ENCODE results near the gene NCCRP1.

The NCCRP1 gene

DNA sequence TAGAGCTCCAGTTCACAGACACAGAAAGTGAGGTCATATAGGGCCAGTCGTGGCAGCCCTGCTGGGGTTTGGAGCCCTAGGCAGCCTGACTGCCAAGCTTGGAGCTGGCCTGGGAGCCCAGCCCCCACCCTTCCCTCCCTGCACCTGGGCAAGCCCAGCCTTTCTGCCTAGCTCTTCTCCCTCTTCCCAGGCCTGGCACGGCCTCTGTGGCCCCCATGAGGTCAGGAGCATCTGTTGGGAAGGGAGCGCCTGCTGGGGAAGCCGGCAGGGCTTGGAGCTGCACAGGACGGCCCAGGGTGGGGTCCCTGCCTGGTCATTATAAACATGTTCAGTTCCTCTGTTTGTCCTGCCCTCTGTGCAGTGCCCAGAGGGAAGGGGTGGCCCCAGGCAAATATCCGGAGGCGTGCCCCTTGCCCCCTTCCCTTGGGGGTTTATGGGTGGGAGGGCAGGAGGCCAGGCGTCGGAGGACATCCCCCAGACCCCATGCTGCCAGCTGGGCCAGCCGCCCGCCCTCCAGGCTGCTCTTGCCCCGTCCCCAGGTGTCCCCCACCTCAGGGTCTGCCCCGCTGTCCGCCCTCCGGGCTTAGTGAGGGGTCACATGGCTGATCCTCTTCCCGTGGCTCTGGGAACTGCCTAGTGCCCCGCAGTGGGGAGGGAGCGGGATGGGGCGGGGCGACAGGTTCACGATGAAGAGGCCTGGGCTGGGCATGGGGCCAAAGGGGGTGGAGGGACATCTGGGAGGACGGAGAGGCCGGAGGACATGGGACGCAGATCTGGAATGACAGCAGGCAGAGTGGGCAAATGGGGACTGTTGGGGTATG is 30.0 kb upstream of the NCCRP1 start:
- no peak for FAIRE-seq

DNA sequence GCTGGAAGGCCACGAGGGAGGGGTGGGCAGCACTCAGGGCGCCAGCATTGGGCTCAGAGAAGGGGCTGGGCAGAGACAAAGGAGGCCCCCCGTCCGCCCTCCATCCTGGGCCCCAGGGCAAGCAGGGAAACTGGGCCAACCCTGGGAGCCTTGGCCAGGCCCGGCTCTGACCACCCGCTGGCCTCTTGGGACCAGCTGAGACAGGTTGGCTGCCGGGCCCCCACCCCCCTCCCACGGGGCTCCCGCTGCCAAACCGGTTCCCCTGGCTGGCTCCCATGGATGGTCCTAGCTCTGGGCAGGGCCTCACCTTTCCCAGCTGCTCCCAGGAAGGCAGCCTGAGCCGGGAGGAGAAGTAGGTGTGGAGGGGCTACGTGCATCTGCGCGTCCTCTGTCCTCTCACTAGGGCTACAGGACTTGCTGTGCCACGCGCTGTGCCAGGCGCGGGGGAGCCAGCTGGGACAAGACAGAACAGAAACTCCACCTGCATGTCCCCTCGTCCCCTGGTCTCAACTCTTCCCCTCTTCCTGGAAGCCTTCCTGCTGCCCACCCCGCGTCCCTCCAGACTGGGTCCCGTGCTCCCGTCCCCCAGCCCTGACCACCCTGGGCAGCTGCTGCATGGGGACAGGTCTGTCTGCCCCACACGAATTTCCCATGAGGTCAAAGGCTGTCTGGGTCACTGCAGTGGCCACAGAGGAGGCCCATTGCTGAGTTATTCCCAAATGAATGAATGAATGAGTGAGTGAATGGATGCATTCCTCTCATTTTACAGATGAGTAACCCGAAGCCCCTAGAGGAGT is 29.1 kb upstream of the NCCRP1 start:
- FAIRE-seq, result no peak

DNA sequence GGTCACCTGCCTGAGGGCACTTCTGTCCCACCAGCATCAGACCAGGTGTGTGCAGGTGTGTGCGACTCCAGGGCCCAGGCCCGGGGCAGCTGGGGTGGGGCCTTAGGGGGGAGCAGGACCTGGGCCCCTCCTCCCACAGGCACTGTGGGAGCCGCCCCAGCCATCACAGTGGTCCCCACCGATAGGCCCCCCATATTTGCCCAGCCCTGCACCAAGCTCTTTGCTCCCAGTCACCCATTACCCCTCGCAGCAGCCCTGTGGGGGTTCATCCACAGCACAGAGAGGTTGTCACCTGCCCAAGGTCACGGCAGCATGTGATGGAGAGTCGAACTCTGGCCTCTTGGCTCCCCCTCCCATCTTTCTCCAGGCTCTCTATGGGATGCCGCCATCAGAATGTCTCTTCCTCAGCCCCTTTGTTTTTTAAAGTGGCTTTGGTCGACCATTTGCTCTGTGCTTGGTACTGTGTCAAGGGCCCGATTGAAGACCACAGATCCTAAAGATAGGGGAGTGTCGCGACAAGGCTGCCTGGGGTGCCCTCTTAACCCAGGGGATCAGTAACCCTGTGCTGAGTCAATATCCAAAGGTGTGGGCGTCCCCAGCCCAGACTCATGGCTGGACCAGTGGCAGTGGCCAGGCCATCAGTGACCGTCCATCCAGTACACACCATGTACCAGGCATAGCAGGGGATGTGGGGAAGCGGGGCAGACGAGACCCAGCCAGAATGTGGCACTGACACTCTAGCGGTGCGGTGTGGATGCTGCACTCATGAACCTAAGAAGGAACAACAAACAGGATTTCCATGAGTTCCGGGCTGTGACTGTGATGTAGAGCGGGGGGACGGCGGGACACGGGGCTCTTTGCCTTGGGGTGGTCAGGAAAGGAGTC is 28.3 kb upstream of the NCCRP1 start:
- FAIRE-seq, result no peak

DNA sequence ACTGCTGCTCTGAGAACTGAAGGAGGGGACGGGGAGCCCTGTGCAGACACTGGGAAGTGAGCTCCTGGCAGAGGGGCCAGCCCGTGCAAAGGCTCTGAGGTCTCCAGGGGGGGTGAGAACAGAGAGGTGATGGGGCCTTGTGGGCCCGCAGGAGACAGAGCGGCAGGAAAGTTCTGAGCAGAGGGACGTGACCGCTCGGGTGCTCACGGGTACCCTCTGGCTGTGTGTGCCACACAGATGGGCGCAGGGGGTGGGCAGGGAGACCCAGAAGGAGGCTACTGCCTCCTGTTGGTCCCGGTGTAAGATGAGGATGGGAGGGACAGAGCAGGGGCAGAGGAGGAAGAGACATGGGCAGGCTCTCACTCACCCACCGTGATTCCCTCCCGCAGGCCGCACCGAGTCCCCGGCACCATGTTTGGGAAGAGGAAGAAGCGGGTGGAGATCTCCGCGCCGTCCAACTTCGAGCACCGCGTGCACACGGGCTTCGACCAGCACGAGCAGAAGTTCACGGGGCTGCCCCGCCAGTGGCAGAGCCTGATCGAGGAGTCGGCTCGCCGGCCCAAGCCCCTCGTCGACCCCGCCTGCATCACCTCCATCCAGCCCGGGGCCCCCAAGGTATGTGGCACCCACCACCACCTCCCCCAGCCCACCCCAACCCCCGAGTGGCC is 27.5 kb upstream of the NCCRP1 start:
- no peak for FAIRE-seq

DNA sequence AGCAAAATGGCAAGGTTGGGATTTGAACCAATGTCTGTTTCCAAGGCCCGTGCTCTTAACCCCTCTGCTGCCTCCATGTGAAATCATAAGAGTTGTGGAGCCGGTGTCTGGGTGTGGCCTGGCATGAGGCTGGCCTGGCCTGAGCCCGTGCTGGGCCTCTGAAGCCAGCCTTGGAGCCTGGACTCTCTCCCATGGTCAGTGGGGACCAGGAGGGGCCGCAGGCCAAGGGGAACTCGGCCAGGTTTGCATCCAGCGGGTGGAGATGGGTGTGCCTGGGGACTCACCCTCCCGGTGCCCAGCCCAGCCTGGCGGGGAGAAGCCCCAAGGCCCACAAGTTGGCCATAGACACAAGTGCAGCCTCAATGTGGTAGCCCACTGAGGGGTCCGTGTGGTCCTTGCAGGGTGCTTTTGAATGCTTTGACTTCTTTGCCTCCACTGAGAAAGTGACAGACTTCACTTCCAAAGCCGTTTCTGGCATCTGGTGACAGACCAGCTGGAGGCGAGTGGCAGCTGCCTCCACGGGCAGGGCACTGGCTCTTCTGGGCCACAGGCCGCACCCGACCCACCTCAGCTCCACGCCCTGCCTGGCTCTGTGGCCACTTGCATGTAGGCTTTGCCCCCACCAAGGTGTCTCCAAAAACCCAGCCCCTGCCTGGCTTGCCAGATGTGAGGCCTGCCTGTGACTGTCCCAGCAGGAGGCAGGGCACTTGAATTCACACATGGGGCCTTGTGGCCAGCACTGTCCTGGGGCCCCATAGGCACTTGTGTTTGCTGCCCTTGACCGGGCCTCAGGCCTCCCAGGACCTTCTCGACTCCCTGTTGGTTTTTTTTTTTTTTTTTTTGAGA is 26.2 kb upstream of the NCCRP1 start:
- no peak for FAIRE-seq

DNA sequence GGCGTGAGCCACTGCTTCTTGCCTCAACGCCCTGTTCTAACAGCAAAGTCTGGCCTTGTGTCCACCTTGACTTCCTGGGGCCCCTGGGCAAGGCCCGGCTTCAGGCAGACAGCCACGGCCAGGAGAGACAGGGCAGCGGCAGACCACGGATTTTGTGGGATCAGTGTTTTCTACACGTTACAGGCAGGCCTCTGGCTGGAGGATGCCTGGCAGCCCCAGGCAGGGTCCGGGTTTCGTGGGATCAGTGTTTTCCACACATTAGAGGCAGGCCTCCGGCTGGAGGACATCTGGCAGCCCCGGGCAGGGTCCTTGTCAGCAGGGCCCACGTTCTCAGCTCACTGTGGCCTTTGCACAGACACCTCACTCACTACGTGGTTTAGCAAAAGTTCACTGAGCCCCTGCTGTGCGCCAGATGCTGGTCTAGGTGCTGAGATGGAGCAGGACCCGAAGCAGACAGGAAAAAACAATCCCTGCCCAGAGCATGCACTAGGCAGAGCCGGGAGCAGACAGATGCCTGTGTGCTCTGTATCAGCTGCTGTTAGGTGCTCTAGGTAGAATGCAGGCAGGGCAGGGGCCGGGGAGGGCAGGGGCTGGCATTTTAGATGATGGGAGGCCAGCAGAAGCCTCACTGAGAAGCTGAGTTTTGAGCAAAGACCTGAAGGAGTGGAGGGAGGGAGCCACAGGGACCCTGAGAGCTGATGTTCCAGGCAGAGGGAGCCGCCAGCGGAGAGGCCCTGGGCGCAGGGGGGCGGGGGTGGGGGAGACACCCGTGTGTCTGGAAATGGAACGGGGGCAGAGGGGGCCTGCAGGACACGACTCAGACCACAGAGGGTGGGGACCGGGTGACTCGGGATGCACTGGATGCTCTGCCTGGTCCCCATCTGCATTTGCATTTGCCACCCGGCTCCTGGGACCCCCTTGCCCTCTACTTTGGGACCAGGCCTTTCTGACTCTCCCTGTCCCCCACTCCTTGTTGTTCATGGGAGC is 25.0 kb upstream of the NCCRP1 start:
- FAIRE-seq, result no peak

DNA sequence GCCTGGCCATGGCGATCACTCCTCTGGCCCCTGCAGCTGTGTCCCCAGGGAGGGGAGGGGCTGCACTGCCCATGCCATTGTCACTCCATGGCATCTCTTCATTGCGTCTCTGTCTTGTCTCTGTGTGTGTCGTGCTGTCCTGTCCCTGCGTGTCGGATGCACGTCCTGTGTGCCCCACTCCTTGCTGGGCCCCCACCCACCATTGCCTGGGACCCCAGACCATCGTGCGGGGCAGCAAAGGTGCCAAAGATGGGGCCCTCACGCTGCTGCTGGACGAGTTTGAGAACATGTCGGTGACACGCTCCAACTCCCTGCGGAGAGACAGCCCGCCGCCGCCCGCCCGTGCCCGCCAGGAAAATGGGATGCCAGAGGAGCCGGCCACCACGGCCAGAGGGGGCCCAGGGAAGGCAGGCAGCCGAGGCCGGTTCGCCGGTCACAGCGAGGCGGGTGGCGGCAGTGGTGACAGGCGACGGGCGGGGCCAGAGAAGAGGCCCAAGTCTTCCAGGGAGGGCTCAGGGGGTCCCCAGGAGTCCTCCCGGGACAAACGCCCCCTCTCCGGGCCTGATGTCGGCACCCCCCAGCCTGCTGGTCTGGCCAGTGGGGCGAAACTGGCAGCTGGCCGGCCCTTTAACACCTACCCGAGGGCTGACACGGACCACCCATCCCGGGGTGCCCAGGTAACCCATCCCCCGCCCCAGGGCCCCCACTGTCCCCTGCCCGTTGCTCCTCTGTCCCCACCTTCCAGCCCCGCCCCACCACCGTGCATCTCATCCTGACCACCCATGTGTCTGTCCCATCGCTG is 23.9 kb upstream of the NCCRP1 start:
- FAIRE-seq, result no peak

DNA sequence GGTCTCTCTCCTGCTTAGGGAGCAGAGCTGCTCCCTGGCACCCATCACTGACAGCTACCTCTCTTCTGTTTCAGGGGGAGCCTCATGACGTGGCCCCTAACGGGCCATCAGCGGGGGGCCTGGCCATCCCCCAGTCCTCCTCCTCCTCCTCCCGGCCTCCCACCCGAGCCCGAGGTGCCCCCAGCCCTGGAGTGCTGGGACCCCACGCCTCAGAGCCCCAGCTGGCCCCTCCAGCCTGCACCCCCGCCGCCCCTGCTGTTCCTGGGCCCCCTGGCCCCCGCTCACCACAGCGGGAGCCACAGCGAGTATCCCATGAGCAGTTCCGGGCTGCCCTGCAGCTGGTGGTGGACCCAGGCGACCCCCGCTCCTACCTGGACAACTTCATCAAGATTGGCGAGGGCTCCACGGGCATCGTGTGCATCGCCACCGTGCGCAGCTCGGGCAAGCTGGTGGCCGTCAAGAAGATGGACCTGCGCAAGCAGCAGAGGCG is 23.2 kb upstream of the NCCRP1 start:
- FAIRE-seq, result no peak

DNA sequence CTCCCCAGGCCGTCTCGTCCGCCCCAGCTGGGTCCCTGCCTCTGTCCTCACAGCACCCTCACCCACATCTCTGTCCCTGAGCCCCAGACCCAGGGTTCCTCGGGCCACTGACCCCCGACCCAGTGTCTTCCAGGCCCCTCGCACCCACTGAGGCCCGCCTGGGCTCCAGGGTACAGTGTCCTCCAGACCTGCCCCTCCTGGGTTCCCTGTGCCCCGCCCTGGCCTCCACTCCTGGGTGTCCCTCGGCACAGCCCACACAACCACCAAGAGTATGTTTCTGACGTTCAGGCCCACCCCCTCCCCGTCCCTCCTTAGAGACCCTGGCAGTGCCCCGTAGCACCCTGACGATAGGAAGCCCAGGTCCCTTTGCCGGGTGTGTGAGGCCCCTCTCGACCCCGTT is 22.6 kb upstream of the NCCRP1 start:
- no peak for FAIRE-seq

DNA sequence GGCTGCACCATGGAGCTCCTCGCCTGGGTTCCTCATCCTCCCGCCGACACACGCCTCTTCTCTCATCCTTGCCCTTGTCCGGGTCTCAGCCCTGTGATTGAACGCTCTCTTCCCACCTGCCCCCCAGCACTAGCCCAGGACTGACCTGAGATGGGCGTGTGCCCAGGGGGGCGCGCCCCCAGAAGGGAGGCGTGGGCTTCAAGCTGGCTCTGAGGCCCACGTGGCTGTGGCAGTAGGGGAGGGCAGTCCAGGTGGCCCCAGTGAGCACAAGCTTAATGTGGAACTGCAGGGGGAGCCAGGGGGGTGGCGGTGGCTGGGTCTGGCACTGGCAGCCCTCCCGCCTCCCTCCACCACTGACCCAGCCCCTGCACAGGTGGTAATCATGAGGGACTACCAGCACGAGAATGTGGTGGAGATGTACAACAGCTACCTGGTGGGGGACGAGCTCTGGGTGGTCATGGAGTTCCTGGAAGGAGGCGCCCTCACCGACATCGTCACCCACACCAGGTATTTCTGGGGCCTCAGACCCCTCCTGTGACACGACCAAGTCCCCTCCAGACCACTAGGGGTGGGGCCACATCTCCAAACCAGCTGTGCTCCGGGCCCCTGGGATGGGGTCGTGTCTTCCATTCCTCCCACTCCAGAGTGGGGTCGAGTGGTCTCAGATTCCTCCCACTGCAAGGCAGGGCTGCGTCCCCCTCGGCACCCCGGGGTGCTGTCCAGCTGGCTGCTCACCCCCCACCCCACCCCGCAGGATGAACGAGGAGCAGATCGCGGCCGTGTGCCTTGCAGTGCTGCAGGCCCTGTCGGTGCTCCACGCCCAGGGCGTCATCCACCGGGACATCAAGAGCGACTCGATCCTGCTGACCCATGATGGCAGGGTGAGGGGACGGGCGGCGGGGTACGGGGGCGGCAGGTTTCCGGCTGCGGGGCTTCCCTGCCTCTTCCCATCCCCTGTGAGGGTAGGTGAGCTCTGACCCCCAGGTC is 21.9 kb upstream of the NCCRP1 start:
- no peak for FAIRE-seq

DNA sequence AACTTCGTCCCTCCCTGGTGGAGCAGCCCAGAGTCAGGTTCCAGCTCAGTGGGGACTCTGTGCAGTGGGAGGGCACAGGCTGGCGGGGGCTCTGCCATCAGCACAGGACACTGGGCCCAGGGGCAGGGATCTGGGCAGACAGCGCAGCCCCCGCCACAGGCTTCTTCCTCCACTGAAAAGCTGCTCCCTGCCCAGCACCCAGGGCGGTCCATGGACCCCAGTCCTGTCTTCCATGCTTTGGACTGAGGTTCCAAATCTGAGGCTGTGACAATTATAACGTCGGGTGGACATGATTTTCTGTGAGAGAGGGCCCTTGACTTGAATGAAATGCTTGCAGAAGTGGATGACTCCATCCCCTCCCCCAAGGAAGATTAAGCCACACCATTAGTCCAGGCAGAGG is 21.2 kb upstream of the NCCRP1 start:
- no peak for FAIRE-seq

DNA sequence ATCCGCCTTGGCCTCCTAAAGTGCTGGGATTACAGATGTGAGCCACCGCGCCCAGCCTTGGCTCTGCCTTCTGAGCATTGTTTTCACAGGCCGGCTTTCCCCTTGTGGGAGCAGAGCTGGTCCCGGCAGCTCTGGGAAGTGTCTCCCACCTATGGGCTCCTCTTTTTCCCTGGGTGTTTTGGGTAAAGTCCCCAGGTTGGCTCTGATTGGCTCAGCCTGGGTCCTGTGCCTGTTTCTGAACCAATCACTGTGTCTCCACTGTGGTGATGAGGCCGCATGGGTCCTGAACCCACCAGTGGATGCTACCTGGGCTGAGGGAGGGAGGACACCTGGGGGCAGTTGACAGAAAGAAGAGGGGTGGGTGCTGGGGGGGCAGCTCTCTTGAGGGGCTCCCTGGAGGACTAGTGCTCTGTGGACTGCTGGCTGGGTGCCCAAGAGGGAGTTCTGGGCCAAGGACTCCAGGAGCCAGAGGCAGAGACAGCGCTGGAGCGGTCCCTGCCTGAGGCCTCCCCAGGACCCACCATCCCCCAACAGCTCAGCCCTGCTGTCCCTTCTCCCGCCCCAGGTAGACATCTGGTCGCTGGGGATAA is 19.6 kb upstream of the NCCRP1 start:
- FAIRE-seq, result no peak

DNA sequence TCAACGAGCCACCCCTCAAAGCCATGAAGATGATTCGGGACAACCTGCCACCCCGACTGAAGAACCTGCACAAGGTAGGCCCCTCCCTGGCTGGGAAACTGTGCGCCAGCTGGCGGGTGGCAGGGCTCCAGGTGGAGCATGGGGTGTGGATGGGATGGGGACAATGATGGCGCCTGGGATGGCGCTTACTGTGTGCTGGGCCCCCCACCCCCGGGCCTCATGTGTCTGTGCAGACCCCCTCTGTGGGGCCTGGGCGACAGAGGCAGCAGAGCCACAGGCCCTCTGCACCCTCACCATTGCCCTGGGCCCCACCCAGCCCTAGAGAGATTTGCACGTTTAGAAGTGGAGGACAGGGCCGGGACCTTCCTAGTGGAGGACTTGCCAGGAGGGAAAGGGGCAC is 19.0 kb upstream of the NCCRP1 start:
- no peak for FAIRE-seq

DNA sequence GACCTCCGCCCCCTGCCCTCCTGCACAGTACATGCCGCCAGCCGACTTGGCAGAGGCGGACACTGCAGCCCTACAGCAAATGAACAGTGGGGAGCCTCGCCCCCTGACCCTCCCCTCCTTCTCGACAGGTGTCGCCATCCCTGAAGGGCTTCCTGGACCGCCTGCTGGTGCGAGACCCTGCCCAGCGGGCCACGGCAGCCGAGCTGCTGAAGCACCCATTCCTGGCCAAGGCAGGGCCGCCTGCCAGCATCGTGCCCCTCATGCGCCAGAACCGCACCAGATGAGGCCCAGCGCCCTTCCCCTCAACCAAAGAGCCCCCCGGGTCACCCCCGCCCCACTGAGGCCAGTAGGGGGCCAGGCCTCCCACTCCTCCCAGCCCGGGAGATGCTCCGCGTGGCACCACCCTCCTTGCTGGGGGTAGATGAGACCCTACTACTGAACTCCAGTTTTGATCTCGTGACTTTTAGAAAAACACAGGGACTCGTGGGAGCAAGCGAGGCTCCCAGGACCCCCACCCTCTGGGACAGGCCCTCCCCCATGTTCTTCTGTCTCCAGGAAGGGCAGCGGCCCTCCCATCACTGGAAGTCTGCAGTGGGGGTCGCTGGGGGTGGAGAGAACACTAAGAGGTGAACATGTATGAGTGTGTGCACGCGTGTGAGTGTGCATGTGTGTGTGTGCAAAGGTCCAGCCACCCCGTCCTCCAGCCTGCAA is 18.3 kb upstream of the NCCRP1 start:
- FAIRE-seq, result no peak

DNA sequence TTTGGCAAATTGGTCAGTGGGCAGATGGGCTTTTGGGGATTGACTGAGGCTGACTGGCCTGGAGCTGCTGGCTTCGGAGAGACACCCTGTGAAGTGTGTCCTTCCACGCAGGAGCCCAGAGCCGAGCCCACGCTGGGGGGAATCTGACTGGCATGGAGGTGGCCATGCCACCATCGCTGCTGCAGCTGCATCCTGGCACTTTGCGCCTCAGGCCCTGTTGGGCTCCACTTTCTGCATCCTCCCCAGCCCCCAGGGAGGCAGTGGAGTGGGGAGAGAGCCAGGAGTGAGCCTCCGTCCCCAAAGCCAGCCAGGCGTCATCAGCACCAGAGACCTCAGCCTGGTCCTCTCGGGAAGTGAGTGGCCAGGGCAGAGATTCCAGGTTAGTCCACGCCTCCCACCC is 17.0 kb upstream of the NCCRP1 start:
- FAIRE-seq, result no peak

DNA sequence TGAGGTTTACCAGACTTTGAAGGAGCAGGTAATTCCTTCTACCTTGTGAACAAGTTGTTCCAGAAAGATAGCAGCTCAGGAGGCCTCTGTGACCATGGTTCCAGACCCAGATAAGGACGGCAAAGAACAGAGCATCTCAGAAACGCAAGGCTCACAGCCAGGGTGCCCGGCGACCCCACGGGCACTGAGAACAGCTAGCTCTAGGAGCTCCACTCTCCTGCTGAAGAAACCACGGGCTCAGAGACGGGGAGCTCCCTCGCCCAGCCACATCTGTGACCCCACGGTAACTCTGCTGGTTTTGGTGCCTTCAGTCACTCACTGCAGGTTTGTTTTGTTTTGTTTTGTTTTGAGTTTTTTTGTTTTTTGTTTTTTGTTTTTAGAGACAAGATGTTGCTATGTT is 16.0 kb upstream of the NCCRP1 start:
- FAIRE-seq, result no peak
